Measurements from ENCODE around the gene HSF5.

- no peak for TF ChIP-seq CTCF (IDR thresholded peaks at IDR 0.05)
- TF ChIP-seq EZH2 (IDR thresholded peaks at IDR 0.05; ENCODE audit: borderline replicate concordance, insufficient read depth, low read depth, low read length, poor library complexity, severe bottlenecking) = no peak
Observed at GRCh38 chr17:58492238-58493121, 4.3 kb upstream of the HSF5 start.
